ENCODE data around the gene TLCD4. TPM values are rescaled to one million over a fixed set of nuclear protein-coding genes. Genes with fewer than 3 reads are reported as not detected.

TLCD4 gene
- under 1 TPM; 0.21 to 0.24 TPM for total RNA-seq

GRCh38 chr1:95117207-95118066 lies at the start of gene TLCD4:
Gene TLCD4, plus strand, starts transcription at chr1:95117355. Its CDS starts 26,547 bp downstream, at chr1:95143902.
- Mint-ChIP-seq H3K9me3 (no peaks in the 10 kb centered on the region), H3K27ac (peak within 1 kb of the TSS; percentile 49), H3K4me3 (peak within 1 kb of the TSS; percentile 84), H3K27me3 (ENCODE audit: low read depth) (peaks cover 41% of the 10 kb centered on the region), H3K4me1 (ENCODE audit: low read depth) (peaks cover 11% of the 10 kb centered on the region), H3K36me3 (ENCODE audit: insufficient read depth in 2 of 2) (no peaks in the 10 kb centered on the region)
- DNase-seq (peak; percentile 33 to 39), ATAC-seq (replicated peaks in 1 of 2) (peak; percentile 74 to 77)

- Mint-ChIP-seq H3K27ac (no peak overlapping the region), H3K27me3 (ENCODE audit: low read depth) (no peaks in the 10 kb centered on the region), H3K9me3 (no peaks in the 10 kb centered on the region), H3K36me3 (ENCODE audit: insufficient read depth in 2 of 2) (peaks cover 0 to 4% of the 10 kb centered on the region in 2 donors), H3K4me3 (no peak overlapping the region), H3K4me1 (ENCODE audit: low read depth) (peaks cover 17% of the 10 kb centered on the region)
- ATAC-seq (replicated peaks in 1 of 2) = no peak
- DNase-seq = no peak
Measured at GRCh38 chr1:95067568-95067967, 49.6 kb upstream of the TLCD4 start.

- DNase-seq (no peak), ATAC-seq (replicated peaks in 1 of 2) (no peak)
- H3K27ac Mint-ChIP-seq = no peak overlapping the region
Measured at GRCh38 chr1:95068956-95069709, 48.0 kb upstream of the TLCD4 start.

GRCh38 chr1:95069710-95070093 lies 47.5 kb upstream of the TLCD4 start:
- H3K36me3 Mint-ChIP-seq (ENCODE audit: insufficient read depth in 2 of 2) = peaks cover 0 to 2% of the 10 kb centered on the region in 2 donors
- H3K27ac Mint-ChIP-seq = no peak overlapping the region
- H3K4me3 Mint-ChIP-seq = no peak overlapping the region
- DNase-seq = no peak
- H3K9me3 Mint-ChIP-seq = no peaks in the 10 kb centered on the region
- peaks cover 17% of the 10 kb centered on the region for H3K4me1 Mint-ChIP-seq (ENCODE audit: low read depth)
- ATAC-seq (replicated peaks in 1 of 2) = no peak
- no peaks in the 10 kb centered on the region for H3K27me3 Mint-ChIP-seq (ENCODE audit: low read depth)

More at GRCh38 chr1:95068956-95069709, 48.0 kb upstream of the TLCD4 start:
- Mint-ChIP-seq H3K9me3 (no peaks in the 10 kb centered on the region), H3K4me3 (no peak overlapping the region), H3K27me3 (ENCODE audit: low read depth) (no peaks in the 10 kb centered on the region), H3K4me1 (ENCODE audit: low read depth) (peaks cover 17% of the 10 kb centered on the region), H3K36me3 (ENCODE audit: insufficient read depth in 2 of 2) (peaks cover 0 to 2% of the 10 kb centered on the region in 2 donors)

GRCh38 chr1:95071539-95071938 lies 45.6 kb upstream of the TLCD4 start:
- peak; percentile 11 for DNase-seq
- peak overlapping the region; percentile 95 for H3K27ac Mint-ChIP-seq
- ATAC-seq (replicated peaks in 1 of 2) = no peak
- peaks cover 17% of the 10 kb centered on the region for H3K4me1 Mint-ChIP-seq (ENCODE audit: low read depth)
- peak overlapping the region; percentile 95 to 97 for H3K4me3 Mint-ChIP-seq
- peaks cover 0 to 2% of the 10 kb centered on the region in 2 donors for H3K36me3 Mint-ChIP-seq (ENCODE audit: insufficient read depth in 2 of 2)
- H3K9me3 Mint-ChIP-seq = no peaks in the 10 kb centered on the region
- no peaks in the 10 kb centered on the region for H3K27me3 Mint-ChIP-seq (ENCODE audit: low read depth)

- H3K4me1 Mint-ChIP-seq (ENCODE audit: low read depth) = peaks cover 17% of the 10 kb centered on the region
- H3K27ac Mint-ChIP-seq = peak overlapping the region; percentile 95
- H3K9me3 Mint-ChIP-seq = no peaks in the 10 kb centered on the region
- no peak for DNase-seq
- no peak for ATAC-seq (replicated peaks in 1 of 2)
- H3K36me3 Mint-ChIP-seq (ENCODE audit: insufficient read depth in 2 of 2) = peaks cover 0 to 2% of the 10 kb centered on the region in 2 donors
- H3K27me3 Mint-ChIP-seq (ENCODE audit: low read depth) = no peaks in the 10 kb centered on the region
- peak overlapping the region; percentile 95 to 97 for H3K4me3 Mint-ChIP-seq
Measured at GRCh38 chr1:95072117-95072516, 45.0 kb upstream of the TLCD4 start.

- DNase-seq = peak; percentile 88 to 89
- Mint-ChIP-seq H3K27me3 (ENCODE audit: low read depth) (no peaks in the 10 kb centered on the region), H3K27ac (peak within 1 kb of the TSS; percentile 95), H3K36me3 (ENCODE audit: insufficient read depth in 2 of 2) (peaks cover 0 to 2% of the 10 kb centered on the region in 2 donors), H3K4me3 (peak within 1 kb of the TSS; percentile 95 to 97), H3K4me1 (ENCODE audit: low read depth) (peaks cover 17% of the 10 kb centered on the region), H3K9me3 (no peaks in the 10 kb centered on the region)
- ATAC-seq (replicated peaks in 1 of 2) = peak; percentile 95 to 96
Measured at GRCh38 chr1:95072532-95073419, 44.4 kb upstream of the TLCD4 start, which contains the start of gene ALG14. Gene ALG14, minus strand, starts transcription at chr1:95072951. Its CDS starts 53 bp downstream, at chr1:95072898.

- DNase-seq (no peak), ATAC-seq (replicated peaks in 1 of 2) (no peak)
- Mint-ChIP-seq H3K27me3 (ENCODE audit: low read depth) (no peaks in the 10 kb centered on the region), H3K4me3 (peak overlapping the region; percentile 95 to 97), H3K36me3 (ENCODE audit: insufficient read depth in 2 of 2) (peaks cover 0 to 2% of the 10 kb centered on the region in 2 donors), H3K4me1 (ENCODE audit: low read depth) (peaks cover 17% of the 10 kb centered on the region), H3K9me3 (no peaks in the 10 kb centered on the region), H3K27ac (peak overlapping the region; percentile 95)
Measured at GRCh38 chr1:95073446-95073845, 43.7 kb upstream of the TLCD4 start.

GRCh38 chr1:95076034-95076433 lies 41.1 kb upstream of the TLCD4 start:
- Mint-ChIP-seq H3K4me1 (ENCODE audit: low read depth) (peaks cover 14% of the 10 kb centered on the region), H3K4me3 (no peak overlapping the region), H3K9me3 (no peaks in the 10 kb centered on the region), H3K27ac (no peak overlapping the region), H3K36me3 (ENCODE audit: insufficient read depth in 2 of 2) (peaks cover 0 to under 1% of the 10 kb centered on the region in 2 donors), H3K27me3 (ENCODE audit: low read depth) (no peaks in the 10 kb centered on the region)
- no peak for ATAC-seq (replicated peaks in 1 of 2)
- no peak for DNase-seq

- H3K27ac Mint-ChIP-seq = no peak overlapping the region
Measured at GRCh38 chr1:95080446-95080845, 36.7 kb upstream of the TLCD4 start.

GRCh38 chr1:95080879-95081278 lies 36.3 kb upstream of the TLCD4 start:
- no peaks in the 10 kb centered on the region for H3K4me1 Mint-ChIP-seq (ENCODE audit: low read depth)
- H3K27ac Mint-ChIP-seq = no peak overlapping the region
- no peak for ATAC-seq (replicated peaks in 1 of 2)
- H3K9me3 Mint-ChIP-seq = no peaks in the 10 kb centered on the region
- H3K4me3 Mint-ChIP-seq = no peak overlapping the region
- no peak for DNase-seq
- H3K27me3 Mint-ChIP-seq (ENCODE audit: low read depth) = peaks cover 13% of the 10 kb centered on the region
- H3K36me3 Mint-ChIP-seq (ENCODE audit: insufficient read depth in 2 of 2) = no peaks in the 10 kb centered on the region

More at GRCh38 chr1:95080446-95080845, 36.7 kb upstream of the TLCD4 start:
- H3K9me3 Mint-ChIP-seq = no peaks in the 10 kb centered on the region
- H3K27me3 Mint-ChIP-seq (ENCODE audit: low read depth) = peaks cover 13% of the 10 kb centered on the region
- H3K4me1 Mint-ChIP-seq (ENCODE audit: low read depth) = no peaks in the 10 kb centered on the region
- no peak for DNase-seq
- no peak for ATAC-seq (replicated peaks in 1 of 2)
- H3K36me3 Mint-ChIP-seq (ENCODE audit: insufficient read depth in 2 of 2) = no peaks in the 10 kb centered on the region
- no peak overlapping the region for H3K4me3 Mint-ChIP-seq

- no peaks in the 10 kb centered on the region for H3K9me3 Mint-ChIP-seq
Measured at GRCh38 chr1:95084317-95085176, 32.6 kb upstream of the TLCD4 start.

More at GRCh38 chr1:95084317-95085176, 32.6 kb upstream of the TLCD4 start:
- Mint-ChIP-seq H3K27me3 (ENCODE audit: low read depth) (peaks cover 18% of the 10 kb centered on the region), H3K27ac (no peak overlapping the region), H3K4me3 (no peak overlapping the region), H3K4me1 (ENCODE audit: low read depth) (no peaks in the 10 kb centered on the region), H3K36me3 (ENCODE audit: insufficient read depth in 2 of 2) (no peaks in the 10 kb centered on the region)
- DNase-seq = peak; percentile 18 to 23
- ATAC-seq (replicated peaks in 1 of 2) = peak; percentile 53 to 61
